Measurements from ENCODE around the gene ZNF837. TPM values are rescaled to one million over a fixed set of nuclear protein-coding genes. Genes with fewer than 3 reads are reported as not detected.

The ZNF837 gene
- total RNA-seq, 2 experiments from 2014 or later: 0.71 to 1.0 TPM

- no peaks in the 10 kb centered on the region for H3K36me3 ChIP-seq (ENCODE audit: insufficient read depth, low read length)
- CTCF ChIA-PET: interaction anchor here (0.7 to 1.3 kb wide), 4 partner anchors 32 to 173 kb away, joined by 3 to 6 read pairs (median 3); partner anchors contain the start of gene ZNF132
- no peaks in the 10 kb centered on the region for H3K9me3 Mint-ChIP-seq
- H3K4me3 ChIP-seq (ENCODE audit: low read length): peak within 1 kb of the TSS; percentile 92
- H3K27ac Mint-ChIP-seq: peak within 1 kb of the TSS; percentile 94
- intact Hi-C loops (cut with DNase I, micrococcal nuclease): loop anchor here (1.0 to 5.0 kb wide), 7 partner anchors 21 to 68 kb away; partner anchors contain the start of genes ZNF132 (in 2 of the 2), ZNF324B (in 2 of the 2), RPS5 (in 1 of the 2) and ZNF446 (in 1 of the 2)
- H3K36me3 Mint-ChIP-seq (ENCODE audit: low read depth): peaks cover 19% of the 10 kb centered on the region
- no peaks in the 10 kb centered on the region for H3K27me3 Mint-ChIP-seq
- peaks cover 27% of the 10 kb centered on the region for H3K4me1 ChIP-seq (ENCODE audit: insufficient read depth, low read length)
- H3K9me3 ChIP-seq (ENCODE audit: control insufficient read depth in 1 of 2, insufficient read depth in 1 of 2, low read length in 2 of 2): no peaks in the 10 kb centered on the region
- peak within 1 kb of the TSS; percentile 70 to 77 for H3K27ac ChIP-seq (ENCODE audit: low read depth in 1 of 2, low read length in 2 of 2)
- H3K4me3 Mint-ChIP-seq: peak within 1 kb of the TSS; percentile 99
- ATAC-seq (ENCODE audit: poor library complexity) (peak; percentile 98), DNase-seq (peak; percentile 85 to 96 (median 92))
- POLR2A ChIA-PET: interaction anchor here (0.6 to 1.8 kb wide), 14 partner anchors 10 to 225 kb away, joined by 3 to 15 read pairs (median 4); partner anchors contain the start of genes ERVK3-1, RPS5, TRIM28 and ZBTB45
- no peak for TF ChIP-seq CTCF (IDR thresholded peaks at IDR 0.05)
- H3K4me1 Mint-ChIP-seq (ENCODE audit: low read depth): peaks cover 39% of the 10 kb centered on the region
- no peaks in the 10 kb centered on the region for H3K27me3 ChIP-seq (ENCODE audit: control insufficient read depth in 1 of 2, insufficient read depth in 2 of 2, low read length in 2 of 2)
Observed at GRCh38 chr19:58408152-58409009, 27.6 kb upstream of the ZNF837 start, which contains the start of gene ZNF584. Gene ZNF584, plus strand, starts transcription at chr19:58408649. Its CDS starts 499 bp downstream, at chr19:58409148.

- Mint-ChIP-seq H3K27me3 (no peaks in the 10 kb centered on the region), H3K36me3 (ENCODE audit: low read depth) (peaks cover 15% of the 10 kb centered on the region), H3K27ac (peak overlapping the region; percentile 94), H3K4me3 (peak overlapping the region; percentile 99), H3K4me1 (ENCODE audit: low read depth) (peaks cover 39% of the 10 kb centered on the region), H3K9me3 (no peaks in the 10 kb centered on the region)
- peak overlapping the region; percentile 92 for H3K4me3 ChIP-seq (ENCODE audit: low read length)
- no peak for ATAC-seq (ENCODE audit: poor library complexity)
- TF ChIP-seq CTCF (IDR thresholded peaks at IDR 0.05): no peak
- no peak for DNase-seq
- no peaks in the 10 kb centered on the region for H3K27me3 ChIP-seq (ENCODE audit: control insufficient read depth in 1 of 2, insufficient read depth in 2 of 2, low read length in 2 of 2)
- intact Hi-C loops (cut with DNase I, micrococcal nuclease): loop anchor here (1.0 to 5.0 kb wide), 7 partner anchors 20 to 69 kb away; partner anchors contain the start of genes ZNF132 (in 2 of the 2), ZNF324B (in 2 of the 2), RPS5 (in 1 of the 2) and ZNF446 (in 1 of the 2)
- H3K9me3 ChIP-seq (ENCODE audit: control insufficient read depth in 1 of 2, insufficient read depth in 1 of 2, low read length in 2 of 2): no peaks in the 10 kb centered on the region
- ChIA-PET POLR2A (interaction anchor here (1.0 to 1.8 kb wide), 7 partner anchors 21 to 136 kb away, joined by 3 to 15 read pairs (median 8); partner anchors contain the start of genes ERVK3-1, RPS5, TRIM28 and ZNF132), CTCF (no interaction called here)
- H3K27ac ChIP-seq (ENCODE audit: low read depth in 1 of 2, low read length in 2 of 2): peak overlapping the region; percentile 70 to 77
- H3K36me3 ChIP-seq (ENCODE audit: insufficient read depth, low read length): no peaks in the 10 kb centered on the region
- H3K4me1 ChIP-seq (ENCODE audit: insufficient read depth, low read length): peaks cover 27% of the 10 kb centered on the region
Observed at GRCh38 chr19:58407658-58408151, 26.9 kb upstream of the ZNF837 start.

All from CD4-positive, alpha-beta T cell (primary cell).